Activated T-cell treated with anti-CD3 and anti-CD28 coated beads, Interleukin-2, amount 50 U/mL, for 24 hours (primary cell): Measurements from ENCODE around the gene GPC5.

Experiments used
- DNase-seq: peaks from one replicate; pipeline ENCODE4 v3.0.0-alpha.2; 2020
- H3K27ac Mint-ChIP-seq: 2 replicates; pipeline ENCODE4 v1.8.0; 2020; ENCODE audit warnings: mild to moderate bottlenecking, mixed read lengths
- H3K27me3 Mint-ChIP-seq: 2 replicates; pipeline ENCODE4 v1.8.0; 2020; ENCODE audit warnings: mixed read lengths
- H3K36me3 Mint-ChIP-seq: 2 replicates; pipeline ENCODE4 v1.8.0; 2020; ENCODE audit warnings: low read depth, mixed read lengths
- H3K4me1 Mint-ChIP-seq: 2 replicates; pipeline ENCODE4 v1.8.0; 2020; ENCODE audit warnings: low read depth, mixed read lengths
- H3K4me3 Mint-ChIP-seq: 2 replicates; pipeline ENCODE4 v1.8.0; 2020; ENCODE audit warnings: mild to moderate bottlenecking, moderate library complexity, mixed read lengths
- H3K9me3 Mint-ChIP-seq: 2 replicates; pipeline ENCODE4 v1.8.0; 2020; ENCODE audit warnings: mixed read lengths

GPC5 gene

DNA sequence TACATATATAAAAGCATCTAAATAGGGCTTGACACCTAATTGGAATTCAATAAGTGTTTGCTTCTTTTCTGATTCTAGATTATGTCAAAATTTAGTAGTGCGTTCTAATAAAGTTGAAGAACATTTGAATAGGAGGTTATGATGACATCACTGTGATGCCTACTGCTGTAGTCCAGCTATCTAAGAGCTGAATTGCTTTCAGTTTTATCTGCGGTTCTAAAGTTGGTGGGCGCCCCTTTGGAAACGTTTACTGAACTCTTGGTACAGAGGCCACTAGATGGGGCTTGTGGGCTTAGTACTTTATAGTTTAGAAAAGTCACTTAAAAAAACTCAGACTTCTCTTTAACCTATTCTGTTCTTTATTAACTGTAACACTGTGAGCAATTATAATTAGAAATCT, 776.9 kb downstream of the GPC5 start:
- Mint-ChIP-seq H3K27me3 (no peaks in the 10 kb centered on the region), H3K4me1 (no peaks in the 10 kb centered on the region), H3K9me3 (no peaks in the 10 kb centered on the region), H3K36me3 (no peaks in the 10 kb centered on the region), H3K27ac (no peak overlapping the region), H3K4me3 (no peak overlapping the region)
- no peak for DNase-seq

- Mint-ChIP-seq H3K9me3 (no peaks in the 10 kb centered on the region), H3K36me3 (no peaks in the 10 kb centered on the region), H3K27me3 (peaks cover 3% of the 10 kb centered on the region), H3K4me3 (no peak overlapping the region), H3K4me1 (no peaks in the 10 kb centered on the region), H3K27ac (no peak overlapping the region)
- no peak for DNase-seq
These were observed 779.5 kb downstream of the GPC5 start for GRCh38 chr13:92177966-92178365.

- Mint-ChIP-seq H3K36me3 (no peaks in the 10 kb centered on the region), H3K9me3 (no peaks in the 10 kb centered on the region), H3K4me3 (no peak overlapping the region), H3K4me1 (no peaks in the 10 kb centered on the region), H3K27me3 (peaks cover 3% of the 10 kb centered on the region), H3K27ac (no peak overlapping the region)
- DNase-seq: no peak
These were observed 780.8 kb downstream of the GPC5 start for GRCh38 chr13:92179223-92179622.

GRCh38 chr13:92187378-92187989, 789.1 kb downstream of the GPC5 start:
- H3K36me3 Mint-ChIP-seq: no peaks in the 10 kb centered on the region
- no peak overlapping the region for H3K27ac Mint-ChIP-seq
- H3K27me3 Mint-ChIP-seq: peaks cover 4% of the 10 kb centered on the region
- H3K9me3 Mint-ChIP-seq: no peaks in the 10 kb centered on the region
- no peak overlapping the region for H3K4me3 Mint-ChIP-seq
- DNase-seq: no peak
- no peaks in the 10 kb centered on the region for H3K4me1 Mint-ChIP-seq

DNA sequence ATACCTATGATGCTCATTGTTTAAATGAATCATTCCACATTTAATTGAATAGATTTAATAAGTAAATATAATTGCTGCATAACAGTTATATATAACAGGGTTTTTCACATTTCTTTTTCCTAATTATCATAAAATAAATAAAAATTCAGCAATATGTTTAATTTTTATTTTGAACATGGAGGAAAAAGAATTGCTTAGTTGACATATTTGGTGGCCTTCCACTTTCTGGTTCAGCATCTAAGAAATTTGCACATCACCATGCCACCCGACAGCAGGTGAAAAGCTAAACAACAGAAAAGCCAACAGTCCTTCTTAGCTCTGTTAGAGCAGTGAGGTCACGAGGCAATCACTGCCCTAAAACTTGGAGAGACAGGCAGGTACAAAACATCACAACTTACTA, 790.2 kb downstream of the GPC5 start:
- Mint-ChIP-seq H3K27ac (no peak overlapping the region), H3K27me3 (peaks cover 4% of the 10 kb centered on the region), H3K4me1 (no peaks in the 10 kb centered on the region), H3K36me3 (no peaks in the 10 kb centered on the region), H3K9me3 (no peaks in the 10 kb centered on the region), H3K4me3 (no peak overlapping the region)
- no peak for DNase-seq

GRCh38 chr13:92196591-92197256, 798.3 kb downstream of the GPC5 start:
- H3K9me3 Mint-ChIP-seq: no peaks in the 10 kb centered on the region
- H3K4me1 Mint-ChIP-seq: no peaks in the 10 kb centered on the region
- no peaks in the 10 kb centered on the region for H3K36me3 Mint-ChIP-seq
- no peaks in the 10 kb centered on the region for H3K27me3 Mint-ChIP-seq
- H3K4me3 Mint-ChIP-seq: no peak overlapping the region
- H3K27ac Mint-ChIP-seq: no peak overlapping the region
- DNase-seq: no peak

DNA sequence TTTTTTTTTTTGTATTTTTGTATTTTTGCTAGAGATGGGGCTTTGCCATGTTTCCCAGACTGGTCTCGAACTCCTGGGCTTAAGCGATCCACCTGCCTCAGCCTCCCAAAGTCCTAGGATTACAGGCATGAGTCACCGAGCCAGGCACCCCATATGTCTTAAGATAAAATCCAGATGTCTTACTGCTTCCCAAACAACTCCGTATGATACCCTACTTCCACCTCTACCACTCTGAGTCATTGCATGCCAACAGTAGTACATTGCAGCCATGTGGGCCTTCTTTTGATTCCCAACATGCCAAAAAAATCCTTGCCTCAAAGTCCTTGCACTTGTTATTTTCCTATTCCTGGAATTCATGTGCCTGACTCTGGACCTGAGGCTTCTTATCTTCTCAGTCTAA, 799.2 kb downstream of the GPC5 start:
- Mint-ChIP-seq H3K4me3 (no peak overlapping the region), H3K36me3 (no peaks in the 10 kb centered on the region), H3K27me3 (no peaks in the 10 kb centered on the region), H3K4me1 (no peaks in the 10 kb centered on the region), H3K27ac (no peak overlapping the region), H3K9me3 (no peaks in the 10 kb centered on the region)
- DNase-seq: no peak

DNA sequence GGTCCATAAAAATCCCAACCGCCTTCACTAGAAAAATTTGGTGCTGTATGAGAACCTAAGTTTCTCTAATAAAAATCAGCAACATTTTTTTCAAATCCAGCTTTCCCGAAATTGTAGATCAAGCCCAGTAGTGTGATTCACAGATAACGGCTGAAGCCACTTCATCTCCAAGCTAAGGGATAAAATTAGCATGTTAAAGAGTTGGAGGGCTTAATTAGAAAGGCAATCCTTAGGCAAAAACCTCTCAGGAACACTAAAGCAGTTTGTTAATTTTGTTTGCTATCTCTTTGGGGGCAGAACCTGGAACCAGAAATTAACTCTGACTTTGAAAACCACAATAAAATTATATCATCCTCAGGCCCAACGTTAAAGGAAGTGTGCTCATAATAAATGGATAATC, 820.2 kb downstream of the GPC5 start:
- Mint-ChIP-seq H3K4me1 (no peaks in the 10 kb centered on the region), H3K4me3 (no peak overlapping the region), H3K36me3 (no peaks in the 10 kb centered on the region), H3K9me3 (no peaks in the 10 kb centered on the region), H3K27me3 (no peaks in the 10 kb centered on the region), H3K27ac (no peak overlapping the region)
- DNase-seq: no peak

DNA sequence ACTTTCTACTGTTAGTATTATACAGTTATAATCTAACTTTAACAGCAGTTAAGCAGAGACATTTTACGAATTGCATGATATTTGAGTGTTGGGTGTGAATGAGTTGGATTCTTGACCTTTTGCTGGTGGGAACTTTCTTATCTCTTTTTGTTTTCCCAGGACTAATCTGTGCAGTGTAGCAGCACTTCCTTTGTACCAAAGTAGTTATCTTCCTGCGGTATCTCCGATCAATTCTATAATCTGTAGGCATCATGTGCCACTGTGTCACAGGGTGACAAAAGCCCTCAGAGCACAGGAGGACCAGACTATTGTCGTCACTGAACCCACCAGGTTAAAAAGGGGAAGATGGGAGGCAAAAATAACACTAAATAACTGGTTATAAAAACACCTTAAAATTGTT, 823.5 kb downstream of the GPC5 start:
- H3K27me3 Mint-ChIP-seq: no peaks in the 10 kb centered on the region
- no peak overlapping the region for H3K4me3 Mint-ChIP-seq
- H3K27ac Mint-ChIP-seq: no peak overlapping the region
- no peak for DNase-seq
- no peaks in the 10 kb centered on the region for H3K36me3 Mint-ChIP-seq
- H3K9me3 Mint-ChIP-seq: peaks cover 3% of the 10 kb centered on the region
- H3K4me1 Mint-ChIP-seq: no peaks in the 10 kb centered on the region

DNA sequence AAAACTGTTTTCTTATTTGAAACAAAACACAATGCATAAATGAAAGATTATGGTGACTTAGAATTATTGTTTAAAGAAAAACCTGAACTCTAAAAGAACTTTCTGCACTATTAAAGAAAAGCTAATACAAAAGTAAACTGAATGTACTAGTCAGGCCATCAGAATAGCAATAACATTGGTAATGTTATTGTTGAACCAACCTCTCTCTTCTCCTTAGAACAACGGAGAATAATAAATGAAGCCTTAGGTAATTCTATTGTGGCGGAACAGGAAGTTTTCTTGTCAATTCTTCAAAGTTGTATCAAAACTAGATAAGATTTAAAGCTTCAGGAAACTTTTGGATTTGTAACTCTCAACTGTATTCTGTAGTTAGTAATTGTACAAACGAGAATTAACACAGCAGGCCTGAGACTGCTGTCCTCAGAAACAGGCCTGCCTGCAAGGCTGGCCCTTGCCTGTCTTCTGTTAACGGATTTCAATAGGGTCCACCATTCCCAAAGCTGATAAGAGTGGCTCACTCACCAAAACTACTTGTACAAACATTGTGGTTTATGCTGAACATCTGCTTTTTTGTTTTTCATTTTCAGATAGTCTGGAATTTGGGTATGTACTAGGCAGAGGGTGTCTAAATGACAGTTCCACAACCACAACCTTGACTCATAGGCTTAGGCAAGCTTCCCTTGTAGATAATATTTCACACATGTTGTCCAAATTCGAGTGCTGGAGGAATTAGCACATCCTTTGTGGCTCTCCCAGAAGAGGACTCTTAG, 825.8 kb downstream of the GPC5 start:
- no peak overlapping the region for H3K4me3 Mint-ChIP-seq
- DNase-seq: no peak
- H3K27me3 Mint-ChIP-seq: no peaks in the 10 kb centered on the region

GRCh38 chr13:92224825-92225224, 826.4 kb downstream of the GPC5 start:
- H3K4me3 Mint-ChIP-seq: no peak overlapping the region
- no peak overlapping the region for H3K27ac Mint-ChIP-seq

More for the DNA sequence above, 825.8 kb downstream of the GPC5 start:
- H3K4me1 Mint-ChIP-seq: no peaks in the 10 kb centered on the region
- H3K9me3 Mint-ChIP-seq: peaks cover 3% of the 10 kb centered on the region
- H3K36me3 Mint-ChIP-seq: no peaks in the 10 kb centered on the region
- H3K27ac Mint-ChIP-seq: no peak overlapping the region

GRCh38 chr13:92225861-92226260, 827.4 kb downstream of the GPC5 start:
- no peak overlapping the region for H3K27ac Mint-ChIP-seq
- no peak for DNase-seq
- no peaks in the 10 kb centered on the region for H3K4me1 Mint-ChIP-seq
- no peak overlapping the region for H3K4me3 Mint-ChIP-seq
- H3K36me3 Mint-ChIP-seq: no peaks in the 10 kb centered on the region
- H3K27me3 Mint-ChIP-seq: no peaks in the 10 kb centered on the region
- H3K9me3 Mint-ChIP-seq: peaks cover 3% of the 10 kb centered on the region

More at GRCh38 chr13:92224825-92225224, 826.4 kb downstream of the GPC5 start:
- Mint-ChIP-seq H3K27me3 (no peaks in the 10 kb centered on the region), H3K36me3 (no peaks in the 10 kb centered on the region), H3K4me1 (no peaks in the 10 kb centered on the region), H3K9me3 (peaks cover 3% of the 10 kb centered on the region)
- no peak for DNase-seq

DNA sequence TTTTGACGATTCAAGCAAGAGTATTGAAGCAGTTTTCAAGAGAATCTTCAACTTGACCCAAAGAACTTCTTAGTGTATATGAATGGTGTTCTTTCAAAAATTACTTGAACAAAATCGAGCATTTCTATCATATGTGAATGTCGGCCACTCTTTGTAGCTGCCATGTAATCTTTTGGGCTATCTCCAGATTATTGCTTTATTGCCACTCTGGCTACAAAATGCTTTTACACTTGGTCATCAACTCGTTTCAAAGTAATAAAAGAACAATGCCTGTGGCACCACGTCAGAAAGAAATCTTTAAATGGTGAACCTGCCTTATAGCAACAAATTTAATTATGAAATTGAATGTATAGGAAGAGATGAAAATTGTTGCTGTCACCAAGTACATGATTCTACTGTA, 834.5 kb downstream of the GPC5 start:
- Mint-ChIP-seq H3K27ac (no peak overlapping the region), H3K4me1 (no peaks in the 10 kb centered on the region), H3K4me3 (no peak overlapping the region), H3K9me3 (no peaks in the 10 kb centered on the region), H3K27me3 (no peaks in the 10 kb centered on the region), H3K36me3 (no peaks in the 10 kb centered on the region)
- DNase-seq: no peak

DNA sequence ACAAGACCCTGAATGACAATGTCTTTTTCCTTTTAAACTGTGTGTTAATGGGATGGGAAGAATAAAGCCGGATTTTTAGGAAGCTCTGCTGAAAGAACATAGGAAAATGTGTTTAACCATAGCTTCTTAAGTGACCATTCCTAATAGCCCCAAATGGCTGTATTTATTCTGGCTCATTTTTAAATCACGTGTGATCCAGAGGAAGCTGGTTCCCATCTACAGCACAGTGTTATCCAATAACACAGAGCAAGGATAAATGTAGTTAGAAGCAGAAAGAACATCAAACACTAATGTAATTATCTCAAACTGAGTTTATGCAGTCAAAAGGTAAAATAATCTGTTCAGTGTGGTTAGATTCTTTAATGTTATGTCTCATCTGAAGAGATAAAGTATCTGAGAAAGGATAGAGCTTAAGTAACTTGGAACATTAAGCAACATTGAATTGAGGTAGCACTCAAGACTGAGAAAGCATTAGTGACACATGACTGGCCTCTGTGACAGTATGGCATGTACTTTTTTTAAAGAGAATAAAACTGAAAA, 853.3 kb downstream of the GPC5 start:
- no peaks in the 10 kb centered on the region for H3K27me3 Mint-ChIP-seq
- no peak overlapping the region for H3K4me3 Mint-ChIP-seq
- no peaks in the 10 kb centered on the region for H3K36me3 Mint-ChIP-seq
- no peaks in the 10 kb centered on the region for H3K9me3 Mint-ChIP-seq
- DNase-seq: no peak
- H3K27ac Mint-ChIP-seq: no peak overlapping the region
- H3K4me1 Mint-ChIP-seq: no peaks in the 10 kb centered on the region

GRCh38 chr13:92255526-92255925, 857.1 kb downstream of the GPC5 start:
- DNase-seq: no peak
- no peaks in the 10 kb centered on the region for H3K36me3 Mint-ChIP-seq
- no peaks in the 10 kb centered on the region for H3K4me1 Mint-ChIP-seq
- H3K27ac Mint-ChIP-seq: no peak overlapping the region
- no peaks in the 10 kb centered on the region for H3K27me3 Mint-ChIP-seq
- no peak overlapping the region for H3K4me3 Mint-ChIP-seq
- peaks cover 5% of the 10 kb centered on the region for H3K9me3 Mint-ChIP-seq
